H1 (cell line): Measurements from ENCODE around the gene SANBR. TPM values are rescaled to one million over a fixed set of nuclear protein-coding genes. Genes with fewer than 3 reads are reported as not detected.

Experiments used
- CTCF ChIA-PET: fragments of 300-600 bp; sonication (Branson Sonifier 250); formaldehyde crosslinking; loops from one replicate; lab custom pipeline; 2021; ENCODE audit not compliant: partially characterized antibody; lab: Charles Lee
- POLR2A ChIA-PET: fragments of 300-600 bp; sonication (Branson Sonifier 250); formaldehyde crosslinking; loops from one replicate; lab custom pipeline; 2021; ENCODE audit warnings: inconsistent platforms; ENCODE audit not compliant: partially characterized antibody; lab: Charles Lee
- DNase-seq, 2 experiments: peaks; one replicate each; pipeline versions ENCODE4 v3.0.0 to v3.0.0-alpha.2; 2010 to 2022; ENCODE audit warnings: low spot score in 2 of 2, low read depth in 1 of 2, mixed read lengths in 1 of 2
- FAIRE-seq: peaks from 2 replicates; lab custom pipeline; 2011; peaks lifted over from hg19 to GRCh38; lab: Jason Lieb, UNC
- H2AFZ ChIP-seq: 2 replicates; pipeline ENCODE4 v1.8.1; 2012; ENCODE audit warnings: low read length, inconsistent platforms
- H2AK5ac ChIP-seq: 2 replicates; pipeline ENCODE4 v1.6.1; 2013; ENCODE audit warnings: low read depth, low read length
- H2BK120ac ChIP-seq: replicated peaks from 2 replicates; pipeline ENCODE3; 2013; ENCODE audit warnings: low read depth, low read length, inconsistent platforms
- H2BK12ac ChIP-seq: 2 replicates; pipeline ENCODE4 v1.6.1; 2013; ENCODE audit warnings: low read depth, low read length
- H2BK15ac ChIP-seq: 2 replicates; pipeline ENCODE4 v1.6.1; 2013; ENCODE audit warnings: low read length
- H2BK20ac ChIP-seq: 2 replicates; pipeline ENCODE4 v1.6.1; 2013; ENCODE audit warnings: low read length
- H2BK5ac ChIP-seq: 2 replicates; pipeline ENCODE4 v1.6.1; 2013; ENCODE audit warnings: low read depth, low read length
- H3K14ac ChIP-seq: 2 replicates; pipeline ENCODE4 v1.6.1; 2013; ENCODE audit warnings: inconsistent platforms; ENCODE audit not compliant: insufficient read length
- H3K18ac ChIP-seq: 2 replicates; pipeline ENCODE4 v1.6.1; 2013; ENCODE audit warnings: low read length; ENCODE audit errors: extremely low read depth
- H3K23ac ChIP-seq: 2 replicates; pipeline ENCODE4 v1.6.1; 2013; ENCODE audit warnings: inconsistent platforms; ENCODE audit not compliant: insufficient read length
- H3K23me2 ChIP-seq: 2 replicates; pipeline ENCODE4 v1.6.1; 2013; ENCODE audit warnings: low read depth, low read length
- H3K27ac ChIP-seq: 2 replicates; pipeline ENCODE4 v1.6.1; 2011; ENCODE audit warnings: low read depth, low read length, inconsistent platforms
- H3K27me3 ChIP-seq, 4 experiments: replicated peaks in 1 of 4; 1 replicate in 1 of 4; 2 replicates in 3 of 4; pipeline versions ENCODE4 v1.6.1 to v1.8.1; 2011 to 2013; ENCODE audit warnings: low read length in 3 of 4, mild to moderate bottlenecking in 3 of 4, inconsistent platforms in 2 of 4, mixed read lengths in 2 of 4, moderate library complexity in 1 of 4; ENCODE audit not compliant: control insufficient read depth in 3 of 4, insufficient read depth in 3 of 4; ENCODE audit errors: extremely low read depth in 1 of 4
- H3K36me3 ChIP-seq, 4 experiments: 2 replicates each; pipeline versions ENCODE4 v1.6.1 to v1.8.1; 2011 to 2013; ENCODE audit warnings: mild to moderate bottlenecking in 4 of 4, low read length in 3 of 4, moderate library complexity in 2 of 4, control low read depth in 1 of 4, inconsistent platforms in 1 of 4; ENCODE audit not compliant: insufficient read depth in 4 of 4, control insufficient read depth in 2 of 4
- H3K4ac ChIP-seq: replicated peaks from 2 replicates; pipeline ENCODE3; 2013; ENCODE audit warnings: low read length, low read depth, mixed read lengths, inconsistent platforms; ENCODE audit not compliant: insufficient read length
- H3K4me1 ChIP-seq, 4 experiments: replicated peaks in 1 of 4; 1 replicate in 1 of 4; 2 replicates in 3 of 4; pipeline versions ENCODE4 v1.6.1 to v1.8.1; 2011 to 2013; ENCODE audit warnings: low read length in 3 of 4, inconsistent platforms in 2 of 4, mixed read lengths in 1 of 4; ENCODE audit not compliant: insufficient read depth in 4 of 4, control insufficient read depth in 3 of 4
- H3K4me2 ChIP-seq, 2 experiments: 2 replicates each; pipeline versions ENCODE4 v1.6.1 to v1.8.1; 2011 to 2013; ENCODE audit warnings: low read depth in 2 of 2, low read length in 2 of 2, control low read depth in 1 of 2, inconsistent platforms in 1 of 2, mild to moderate bottlenecking in 1 of 2; ENCODE audit not compliant: insufficient read depth in 1 of 2
- H3K4me3 ChIP-seq, 4 experiments: fragments of 200-600, 300-600 bp in 1 of 4; sonication (generic), shearing (Covaris generic), sonication (Bioruptor Twin) in 1 of 4; 2 replicates each; pipeline versions ENCODE4 v1.5.1 to v1.8.1; 2011 to 2016; ENCODE audit warnings: low read length in 4 of 4, low read depth in 3 of 4, control low read depth in 2 of 4, inconsistent platforms in 2 of 4, mild to moderate bottlenecking in 2 of 4, mixed read lengths in 1 of 4, moderate library complexity in 1 of 4; ENCODE audit not compliant: insufficient read depth in 2 of 4; ENCODE audit errors: extremely low read depth in 1 of 4
- H3K56ac ChIP-seq: replicated peaks from 2 replicates; pipeline ENCODE3; 2013; ENCODE audit warnings: low read depth, mild to moderate bottlenecking, mixed read lengths, low read length, inconsistent platforms; ENCODE audit not compliant: insufficient read length
- H3K79me1 ChIP-seq: 2 replicates; pipeline ENCODE4 v1.6.1; 2013; ENCODE audit warnings: low read depth, low read length, control low read depth
- H3K79me2 ChIP-seq, 2 experiments: 2 replicates each; pipeline versions ENCODE4 v1.6.1 to v1.8.1; 2012 to 2013; ENCODE audit warnings: low read length in 2 of 2, mild to moderate bottlenecking in 2 of 2, inconsistent platforms in 1 of 2; ENCODE audit not compliant: insufficient read depth in 2 of 2, control insufficient read depth in 1 of 2
- H3K9ac ChIP-seq, 4 experiments: replicated peaks in 1 of 4; 1 replicate in 1 of 4; 2 replicates in 3 of 4; pipeline versions ENCODE4 v1.6.1 to v1.8.1; 2011 to 2013; ENCODE audit warnings: low read depth in 3 of 4, low read length in 3 of 4, control low read depth in 2 of 4, mild to moderate bottlenecking in 2 of 4, moderate library complexity in 2 of 4, inconsistent platforms in 1 of 4; ENCODE audit errors: extremely low read depth in 1 of 4
- H3K9me3 ChIP-seq, 2 experiments: 2 replicates each; pipeline versions ENCODE4 v1.6.1 to v1.8.1; 2012 to 2013; ENCODE audit warnings: mild to moderate bottlenecking in 2 of 2, moderate library complexity in 2 of 2, control low read depth in 1 of 2, inconsistent platforms in 1 of 2, low read depth in 1 of 2, low read length in 1 of 2, mixed read lengths in 1 of 2; ENCODE audit not compliant: insufficient read depth in 2 of 2
- H4K20me1 ChIP-seq, 2 experiments: replicated peaks in 1 of 2; 2 replicates each; pipeline versions ENCODE3 to v1.8.1; 2011 to 2013; ENCODE audit warnings: inconsistent platforms in 2 of 2, low read length in 2 of 2, mild to moderate bottlenecking in 1 of 2; ENCODE audit not compliant: insufficient read depth in 2 of 2, control insufficient read depth in 1 of 2
- H4K5ac ChIP-seq: 2 replicates; pipeline ENCODE4 v1.6.1; 2013; ENCODE audit warnings: low read length, low read depth, mixed read lengths, inconsistent platforms; ENCODE audit not compliant: insufficient read length
- H4K8ac ChIP-seq: 2 replicates; pipeline ENCODE4 v1.8.0; 2013; ENCODE audit warnings: mild to moderate bottlenecking, moderate library complexity, low read length, inconsistent platforms; ENCODE audit not compliant: insufficient read depth; ENCODE audit errors: extremely low read depth
- H4K91ac ChIP-seq: replicated peaks from 2 replicates; pipeline ENCODE3; 2013; ENCODE audit warnings: low read length, mixed read lengths, inconsistent platforms; ENCODE audit not compliant: insufficient read length
- EP300 ChIP-seq, 2 experiments: IDR thresholded peaks; 1 replicate in 1 of 2; 2 replicates in 1 of 2; pipeline ENCODE4 v1.6.1; 2011 to 2012; ENCODE audit warnings: low read depth in 2 of 2, low read length in 2 of 2, mild to moderate bottlenecking in 2 of 2, borderline replicate concordance in 1 of 2, inconsistent platforms in 1 of 2, moderate library complexity in 1 of 2
- EZH2 ChIP-seq: fragments of 200-600 bp; sonication (generic); IDR thresholded peaks from 2 replicates; pipeline ENCODE4 v1.7.1; 2012; ENCODE audit warnings: low read depth, mild to moderate bottlenecking, moderate library complexity, low read length, inconsistent platforms; ENCODE audit not compliant: severe bottlenecking
- GABPA ChIP-seq: IDR thresholded peaks from 2 replicates; pipeline ENCODE4 v1.6.1; 2011; ENCODE audit warnings: mild to moderate bottlenecking, low read length, moderate library complexity, borderline replicate concordance; ENCODE audit not compliant: insufficient read depth
- JUN ChIP-seq: IDR thresholded peaks from 2 replicates; pipeline ENCODE4 v1.6.1; 2011; ENCODE audit warnings: low read depth, mild to moderate bottlenecking, improper control_type of control experiment, low read length
- JUND ChIP-seq: IDR thresholded peaks from 2 replicates; pipeline ENCODE4 v1.6.1; 2011; ENCODE audit warnings: mild to moderate bottlenecking, improper control_type of control experiment, low read length
- MAFK ChIP-seq: IDR thresholded peaks from 2 replicates; pipeline ENCODE4 v1.6.1; 2012; ENCODE audit warnings: low read depth, mild to moderate bottlenecking, improper control_type of control experiment, low read length
- NRF1 ChIP-seq: IDR thresholded peaks from 2 replicates; pipeline ENCODE4 v1.6.1; 2011; ENCODE audit warnings: mild to moderate bottlenecking, low read depth, low read length, improper control_type of control experiment
- POLR2A ChIP-seq, 2 experiments: IDR thresholded peaks; 1 replicate in 1 of 2; 2 replicates in 1 of 2; pipeline ENCODE4 v1.6.1; 2011; ENCODE audit warnings: low read depth in 2 of 2, low read length in 2 of 2, mild to moderate bottlenecking in 2 of 2; ENCODE audit errors: control extremely low read depth in 1 of 2
- POLR2AphosphoS5 ChIP-seq: IDR thresholded peaks from 2 replicates; pipeline ENCODE4 v1.6.1; 2011; ENCODE audit warnings: low read depth, low read length
- RAD21 ChIP-seq, 2 experiments: IDR thresholded peaks in 1 of 2; conservative IDR thresholded peaks in 1 of 2; 2 replicates each; pipeline ENCODE4 v1.6.1; 2011; ENCODE audit warnings: low read depth in 2 of 2, low read length in 2 of 2, improper control_type of control experiment in 1 of 2, inconsistent platforms in 1 of 2, mild to moderate bottlenecking in 1 of 2, moderate library complexity in 1 of 2
- RXRA ChIP-seq: IDR thresholded peaks from 2 replicates; pipeline ENCODE4 v1.6.1; 2011; ENCODE audit warnings: low read depth, mild to moderate bottlenecking, low read length, moderate library complexity; ENCODE audit not compliant: insufficient read depth
- SIN3A ChIP-seq, 2 experiments: IDR thresholded peaks in 1 of 2; conservative IDR thresholded peaks in 1 of 2; 2 replicates each; pipeline ENCODE4 v1.6.1; 2011 to 2012; ENCODE audit warnings: low read length in 2 of 2, improper control_type of control experiment in 1 of 2, low read depth in 1 of 2, mild to moderate bottlenecking in 1 of 2
- SP1 ChIP-seq: IDR thresholded peaks from 2 replicates; pipeline ENCODE4 v1.6.1; 2011; ENCODE audit warnings: low read depth, low read length
- SP2 ChIP-seq: IDR thresholded peaks from 2 replicates; pipeline ENCODE4 v1.6.1; 2012; ENCODE audit warnings: mild to moderate bottlenecking, low read length, inconsistent platforms
- TBP ChIP-seq: IDR thresholded peaks from 2 replicates; pipeline ENCODE4 v1.6.1; 2011; ENCODE audit warnings: low read depth, low read length, improper control_type of control experiment
- polyA plus RNA-seq, 7 experiments: library from polyadenylated mRNA; depleted of rRNA in 3 of 7; stranded (reverse) in 5 of 7; unstranded in 2 of 7; fragments of >200 nt in 5 of 7; fragments of 200-250 nt in 2 of 7; gene quantifications; 1 replicate in 5 of 7; 2 replicates in 1 of 7; 4 replicates in 1 of 7; pipeline versions ENCODE4 v1.2.1 to v1.2.3, GENCODE V29; 2011 to 2013; ENCODE audit warnings: missing spikeins in 2 of 7, mixed read lengths in 2 of 7
- total RNA-seq: library from RNA; stranded (reverse); fragmentation: NEBNext Ultra II Directional; extraction: Animal tissue kit (Norgen Biotek cat#: 25700); gene quantifications from 2 replicates; pipeline ENCODE4 v1.2.1, GENCODE V29; 2021

Gene SANBR
- total and polyA plus RNA-seq, 2 of the 8 experiments (the other 6 are each of a cell fraction or from before 2014, with no cell fraction given) = 3.4 to 12.1 TPM

GRCh38 chr2:61057562-61057961 is 8.1 kb upstream of the SANBR start:
- Histone ChIP-seq H3K79me1 (no peaks in the 10 kb centered on the region), H3K4ac (no peak overlapping the region), H4K20me1 (peaks cover 0 to 1% of the 10 kb centered on the region in 2 experiments), H2BK12ac (no peak overlapping the region), H3K18ac (no peak overlapping the region), H2BK15ac (no peak overlapping the region), H3K9ac (no peak overlapping the region), H3K23me2 (no peaks in the 10 kb centered on the region), H3K36me3 (peaks cover 0 to 2% (median 0%) of the 10 kb centered on the region in 4 experiments; a peak in 1 of 8 replicates), H3K56ac (no peak overlapping the region), H3K4me2 (no peak overlapping the region), H2BK120ac (no peak overlapping the region), H2BK5ac (no peak overlapping the region), H3K4me1 (no peaks in the 10 kb centered on the region), H4K91ac (no peak overlapping the region), H4K5ac (no peak overlapping the region), H2AFZ (no peak overlapping the region), H2BK20ac (no peak overlapping the region), H3K27ac (no peak overlapping the region), H2AK5ac (no peak overlapping the region), H3K27me3 (no peaks in the 10 kb centered on the region), H3K9me3 (no peaks in the 10 kb centered on the region), H4K8ac (no peak overlapping the region), H3K23ac (no peak overlapping the region), H3K79me2 (no peaks in the 10 kb centered on the region), H3K4me3 (no peak overlapping the region), H3K14ac (no peak overlapping the region)
- FAIRE-seq = no peak
- DNase-seq = no peak
- no peak for TF ChIP-seq POLR2AphosphoS5
- no peak for TF ChIP-seq EZH2
- TF ChIP-seq RXRA = no peak
- no peak for TF ChIP-seq JUND
- no peak for TF ChIP-seq SP1
- TF ChIP-seq GABPA = no peak
- no peak for TF ChIP-seq POLR2A (IDR thresholded peaks at IDR 0.05; ENCODE audit: control extremely low read depth in 1 of 2, low read depth in 2 of 2, low read length in 2 of 2)
- TF ChIP-seq JUN = no peak
- no peak for TF ChIP-seq RAD21 (IDR thresholded peaks at IDR 0.05 in 1 of 2, conservative IDR thresholded peaks at IDR 0.05 in 1 of 2; ENCODE audit: low read depth in 2 of 2, low read length in 2 of 2)
- no peak for TF ChIP-seq MAFK
- no peak for TF ChIP-seq EP300 (IDR thresholded peaks at IDR 0.05; ENCODE audit: borderline replicate concordance in 1 of 2, low read depth in 2 of 2, low read length in 2 of 2)
- no peak for TF ChIP-seq NRF1
- TF ChIP-seq TBP = no peak
- no peak for TF ChIP-seq SP2
- no peak for TF ChIP-seq SIN3A (conservative IDR thresholded peaks at IDR 0.05 in 1 of 2, IDR thresholded peaks at IDR 0.05 in 1 of 2; ENCODE audit: low read depth in 1 of 2, low read length in 2 of 2)
- POLR2A ChIA-PET = no interaction called here
- CTCF ChIA-PET = no interaction called here
